Epithelial cell of proximal tubule (primary cell): Measurements from ENCODE around the gene HECTD1. TPM values are rescaled to one million over a fixed set of nuclear protein-coding genes. Genes with fewer than 3 reads are reported as not detected.
"Not testable (repeated sequence)": the region's sequence is repeated elsewhere in the genome, so short reads cannot be mapped to it uniquely, and the experiment has no call there.

ENCODE experiments used
- DNase-seq: peaks from one replicate; pipeline ENCODE4 v3.0.0-alpha.2; 2011; ENCODE audit warnings: low read depth
- H3K4me3 ChIP-seq: 2 replicates; pipeline ENCODE4 v1.5.1; 2011; ENCODE audit warnings: low read depth, mild to moderate bottlenecking, low read length
- CTCF ChIP-seq: conservative IDR thresholded peaks from 2 replicates; pipeline ENCODE4 v1.5.1; 2012; ENCODE audit warnings: low read depth, mild to moderate bottlenecking, low read length
- total RNA-seq: library from RNA; depleted of rRNA; stranded (reverse); fragments of >200 nt; gene quantifications from 2 replicates; pipeline ENCODE4 v1.2.3, GENCODE V29; 2015

HECTD1 gene
- total RNA-seq, 1 donor from 2014 or later = 101 TPM

- peak; percentile 23 for DNase-seq
- H3K4me3 ChIP-seq = no peak overlapping the region
- no peak for TF ChIP-seq CTCF
Measured at GRCh38 chr14:31090883-31091764, 116.5 kb downstream of the HECTD1 start.

GRCh38 chr14:31086466-31086865 lies 121.1 kb downstream of the HECTD1 start:
- DNase-seq, H3K4me3 ChIP-seq: not testable (repeated sequence)

- no peak overlapping the region for H3K4me3 ChIP-seq
- TF ChIP-seq CTCF = no peak
- no peak for DNase-seq
Measured at GRCh38 chr14:31085027-31085426, 122.6 kb downstream of the HECTD1 start.

GRCh38 chr14:31084385-31084784 lies 123.2 kb downstream of the HECTD1 start:
- no peak for TF ChIP-seq CTCF
- DNase-seq = no peak
- no peak overlapping the region for H3K4me3 ChIP-seq

- H3K4me3 ChIP-seq = no peak overlapping the region
- no peak for DNase-seq
- TF ChIP-seq CTCF = no peak
Measured at GRCh38 chr14:31083781-31084180, 123.8 kb downstream of the HECTD1 start.

GRCh38 chr14:31080484-31080883 lies 127.1 kb downstream of the HECTD1 start:
- no peak overlapping the region for H3K4me3 ChIP-seq
- no peak for TF ChIP-seq CTCF
- no peak for DNase-seq

GRCh38 chr14:31080056-31080455 lies 127.5 kb downstream of the HECTD1 start:
- H3K4me3 ChIP-seq = no peak overlapping the region
- no peak for DNase-seq
- no peak for TF ChIP-seq CTCF
